Hepatocyte (in vitro differentiated cells): Measurements from ENCODE around the gene TNN. TPM values are rescaled to one million over a fixed set of nuclear protein-coding genes. Genes with fewer than 3 reads are reported as not detected.

ENCODE experiments used
- DNase-seq: peaks from one replicate; pipeline ENCODE4 v3.0.0-alpha.2; 2016; ENCODE audit warnings: low spot score
- H2AFZ ChIP-seq: fragments of 200-600 bp; sonication (generic); 2 replicates; pipeline ENCODE4 v1.6.0; 2016; ENCODE audit warnings: antibody characterized with exemption, mild to moderate bottlenecking
- H3K27ac ChIP-seq: fragments of 200-600 bp; sonication (generic); 2 replicates; pipeline ENCODE4 v1.5.1; 2016; ENCODE audit warnings: mild to moderate bottlenecking
- H3K27me3 ChIP-seq: fragments of 200-600 bp; sonication (generic); 2 replicates; pipeline ENCODE4 v1.6.1; 2016
- H3K36me3 ChIP-seq: fragments of 200-600 bp; sonication (generic); replicated peaks from 2 replicates; pipeline ENCODE4 v1.5.1; 2016; ENCODE audit warnings: low read depth; ENCODE audit not compliant: insufficient read depth
- H3K4me1 ChIP-seq: fragments of 200-600 bp; sonication (generic); 2 replicates; pipeline ENCODE4 v1.5.1; 2016; ENCODE audit warnings: mild to moderate bottlenecking, moderate library complexity; ENCODE audit not compliant: insufficient read depth
- H3K4me2 ChIP-seq: fragments of 200-600 bp; sonication (generic); 2 replicates; pipeline ENCODE4 v1.6.0; 2016
- H3K4me3 ChIP-seq: fragments of 200-600 bp; sonication (generic); 2 replicates; pipeline ENCODE4 v1.5.1; 2016; ENCODE audit warnings: mild to moderate bottlenecking
- H3K79me2 ChIP-seq: fragments of 200-600 bp; sonication (generic); 2 replicates; pipeline ENCODE4 v1.6.0; 2017; ENCODE audit warnings: mild to moderate bottlenecking
- H3K9me2 ChIP-seq: fragments of 200-600 bp; sonication (generic); replicated peaks from 2 replicates; pipeline ENCODE4 v1.6.0; 2017; ENCODE audit warnings: mild to moderate bottlenecking; ENCODE audit not compliant: insufficient read depth
- H3K9me3 ChIP-seq: fragments of 200-600 bp; sonication (generic); 2 replicates; pipeline ENCODE4 v1.5.1; 2016; ENCODE audit warnings: low read depth, mild to moderate bottlenecking
- H4K20me1 ChIP-seq: fragments of 200-600 bp; sonication (generic); 2 replicates; pipeline ENCODE4 v1.6.0; 2016; ENCODE audit warnings: mild to moderate bottlenecking; ENCODE audit not compliant: insufficient read depth, poor library complexity, severe bottlenecking
- CTCF ChIP-seq: fragments of 200-600 bp; sonication (generic); IDR thresholded peaks from 2 replicates; pipeline ENCODE4 v1.5.1; 2016; ENCODE audit warnings: antibody characterized with exemption, mild to moderate bottlenecking; ENCODE audit not compliant: poor library complexity
- EZH2 ChIP-seq: fragments of 200-600 bp; sonication (generic); IDR thresholded peaks from 2 replicates; pipeline ENCODE4 v1.6.1; 2016; ENCODE audit warnings: antibody characterized with exemption, mild to moderate bottlenecking, borderline replicate concordance
- EZH2phosphoT487 ChIP-seq: fragments of 200-600 bp; sonication (generic); IDR thresholded peaks from one replicate; pipeline ENCODE4 v1.6.1; 2018; ENCODE audit warnings: antibody characterized with exemption, mild to moderate bottlenecking, low read depth, moderate library complexity; ENCODE audit not compliant: unreplicated experiment, severe bottlenecking
- WGBS: methylation state at CpG from one replicate; pipeline ENCODE4 v1.1.6; 2016; ENCODE audit warnings: low lambda C conversion rate; ENCODE audit errors: missing lambda C conversion rate; 5-methylcytosine and 5-hydroxymethylcytosine counted together
- polyA plus RNA-seq: library from polyadenylated mRNA; unstranded; fragments of >200 nt; fragmentation: Nextera tagmentation; extraction: Ambion mirVana; gene quantifications from 2 replicates; pipeline ENCODE4 v1.2.1, GENCODE V29; 2016
- total RNA-seq: library from RNA; depleted of rRNA; stranded (reverse); fragments of >200 nt; gene quantifications from 2 replicates; pipeline ENCODE4 v1.2.3, GENCODE V29; 2014

The TNN gene
- total and polyA plus RNA-seq, 2 experiments from 2014 or later: 0.33 to 0.51 TPM

GRCh38 chr1:175134500-175134899 lies 66.9 kb downstream of the TNN start:
- Histone ChIP-seq H3K4me1 (peaks cover 10% of the 10 kb centered on the region), H2AFZ (no peak overlapping the region), H3K36me3 (no peaks in the 10 kb centered on the region), H3K4me3 (no peak overlapping the region), H3K9me3 (no peaks in the 10 kb centered on the region), H3K27ac (no peak overlapping the region), H4K20me1 (no peaks in the 10 kb centered on the region), H3K27me3 (no peaks in the 10 kb centered on the region), H3K9me2 (no peaks in the 10 kb centered on the region), H3K79me2 (no peaks in the 10 kb centered on the region), H3K4me2 (no peak overlapping the region)
- WGBS: 85% methylated on average over 1 of the region's 1 CpG
- no peak for DNase-seq
- TF ChIP-seq EZH2phosphoT487 (no peak), EZH2 (no peak), CTCF (no peak)

DNA sequence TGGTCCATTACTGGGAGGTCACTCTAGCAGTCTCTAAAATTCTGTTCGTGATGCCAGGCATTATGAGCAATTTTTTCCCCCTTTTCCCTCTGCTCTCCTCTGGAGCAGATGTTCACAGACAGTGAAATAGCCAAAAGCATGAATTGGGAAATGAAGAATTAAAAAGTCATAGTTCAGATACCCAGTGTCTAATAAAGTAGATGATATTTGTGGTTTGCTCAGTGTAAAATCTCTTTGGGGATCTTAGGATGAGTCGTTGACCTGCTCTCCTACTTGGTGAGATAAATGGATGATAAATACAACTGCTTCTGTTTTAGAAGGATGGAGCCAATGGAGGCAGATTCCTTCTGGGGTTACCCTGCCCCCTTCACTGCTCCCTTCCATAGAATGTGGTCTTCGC lies 68.6 kb downstream of the TNN start:
- WGBS: 80% methylated on average over 3 of the region's 3 CpGs
- TF ChIP-seq EZH2 (no peak), CTCF (no peak), EZH2phosphoT487 (no peak)
- Histone ChIP-seq H3K4me3 (no peak overlapping the region), H3K4me1 (no peaks in the 10 kb centered on the region), H2AFZ (no peak overlapping the region), H3K9me3 (no peaks in the 10 kb centered on the region), H3K27me3 (no peaks in the 10 kb centered on the region), H3K4me2 (no peak overlapping the region), H3K9me2 (no peaks in the 10 kb centered on the region), H3K36me3 (no peaks in the 10 kb centered on the region), H3K27ac (no peak overlapping the region), H4K20me1 (no peaks in the 10 kb centered on the region), H3K79me2 (no peaks in the 10 kb centered on the region)
- DNase-seq: no peak

GRCh38 chr1:175137369-175137768 lies 69.7 kb downstream of the TNN start:
- no peaks in the 10 kb centered on the region for H3K9me3 ChIP-seq
- no peaks in the 10 kb centered on the region for H4K20me1 ChIP-seq
- no peaks in the 10 kb centered on the region for H3K27me3 ChIP-seq
- DNase-seq: no peak
- no peak overlapping the region for H3K27ac ChIP-seq
- TF ChIP-seq EZH2 (no peak), EZH2phosphoT487 (no peak), CTCF (no peak)
- H3K4me2 ChIP-seq: no peak overlapping the region
- H3K9me2 ChIP-seq: no peaks in the 10 kb centered on the region
- H3K79me2 ChIP-seq: no peaks in the 10 kb centered on the region
- no peaks in the 10 kb centered on the region for H3K36me3 ChIP-seq
- no peaks in the 10 kb centered on the region for H3K4me1 ChIP-seq
- WGBS: 92% methylated on average over 1 of the region's 1 CpG
- no peak overlapping the region for H3K4me3 ChIP-seq
- H2AFZ ChIP-seq: no peak overlapping the region

GRCh38 chr1:175138579-175138978 lies 70.9 kb downstream of the TNN start:
- Histone ChIP-seq H3K4me1 (no peaks in the 10 kb centered on the region), H3K9me2 (no peaks in the 10 kb centered on the region), H3K27me3 (no peaks in the 10 kb centered on the region), H3K79me2 (no peaks in the 10 kb centered on the region), H2AFZ (no peak overlapping the region), H3K4me2 (no peak overlapping the region), H3K4me3 (no peak overlapping the region), H4K20me1 (no peaks in the 10 kb centered on the region), H3K36me3 (no peaks in the 10 kb centered on the region), H3K27ac (no peak overlapping the region), H3K9me3 (no peaks in the 10 kb centered on the region)
- TF ChIP-seq EZH2: no peak
- TF ChIP-seq CTCF: no peak
- no peak for TF ChIP-seq EZH2phosphoT487
- no peak for DNase-seq
- 44% methylated on average over 2 of the region's 2 CpGs for WGBS
